Stomach (tissue), 9 donors: Measurements from ENCODE around the gene KY. TPM values are rescaled to one million over a fixed set of nuclear protein-coding genes. Genes with fewer than 3 reads are reported as not detected.

Source experiments
- DNase-seq, 2 donors: peaks; one replicate each; pipeline versions ENCODE4 v3.0.0 to v3.0.0-alpha.2; 2013 to 2019
- H3K27ac ChIP-seq, 5 donors: fragments of 200-600 bp in 4 of 5; sonication (generic) in 4 of 5; one replicate each; pipeline ENCODE4 v1.5.1; 2013 to 2019; ENCODE audit warnings: mild to moderate bottlenecking in 1 of 5, moderate library complexity in 1 of 5
- H3K27me3 ChIP-seq, 3 donors: fragments of 200-600 bp; sonication (generic); one replicate each; pipeline ENCODE4 v1.5.1; 2017 to 2019; ENCODE audit warnings: mixed run types in 1 of 3
- H3K36me3 ChIP-seq, 4 donors: fragments of 200-600 bp; sonication (generic); 1 replicate in 3 of 4; 2 replicates in 1 of 4; pipeline ENCODE4 v1.5.1; 2016 to 2019
- H3K4me1 ChIP-seq, 4 donors: fragments of 200-600 bp; sonication (generic); one replicate each; pipeline ENCODE4 v1.5.1; 2016 to 2019
- H3K4me3 ChIP-seq, 4 donors: fragments of 200-600 bp; sonication (generic) in 3 of 4; one replicate each; pipeline ENCODE4 v1.5.1; 2016 to 2019; ENCODE audit warnings: mild to moderate bottlenecking in 1 of 4
- H3K9me3 ChIP-seq, 4 donors: fragments of 200-600 bp; sonication (generic); one replicate each; pipeline ENCODE4 v1.5.1; 2016 to 2019
- CTCF ChIP-seq, 7 experiments: fragments of 450-650 bp in 4 of 7; fragments of 200-600 bp in 3 of 7; sonication (generic) in 3 of 7; IDR thresholded peaks; one replicate each; pipeline ENCODE4 v1.5.1; 2016 to 2019; ENCODE audit warnings: antibody characterized with exemption in 7 of 7, control low read depth in 2 of 7, mild to moderate bottlenecking in 1 of 7
- EP300 ChIP-seq: sonication (generic); formaldehyde crosslinking; IDR thresholded peaks from one replicate; pipeline ENCODE4 v1.6.1; 2017; ENCODE audit warnings: antibody characterized with exemption
- POLR2A ChIP-seq, 4 donors: fragments of 450-650 bp; IDR thresholded peaks; one replicate each; pipeline ENCODE4 v1.6.1; 2016; ENCODE audit warnings: antibody characterized with exemption in 4 of 4, control low read depth in 2 of 4, mild to moderate bottlenecking in 1 of 4, moderate library complexity in 1 of 4
- POLR2AphosphoS5 ChIP-seq, 3 donors: sonication (generic); formaldehyde crosslinking; IDR thresholded peaks; one replicate each; pipeline ENCODE4 v1.6.1; 2016; ENCODE audit warnings: antibody characterized with exemption in 3 of 3
- WGBS, 5 donors: extraction: QIAGEN DNeasy Blood & Tissue Kit in 3 of 5; methylation state at CpG; one replicate each; pipeline versions ENCODE4 v1.1.5 to v1.1.7; 2013 to 2018; 5-methylcytosine and 5-hydroxymethylcytosine counted together
- intact Hi-C: fragments of 100-400 bp; cut with DNase I; formaldehyde crosslinking; loops from one replicate; pipeline ENCODE4 v1.15.1; 2023; ENCODE audit warnings: low total_unique reads
- polyA plus RNA-seq, 3 donors: library from polyadenylated mRNA; stranded (reverse); fragments of 200-250 nt; gene quantifications; one replicate each; pipeline ENCODE4 v1.2.3, GENCODE V29; 2013
- total RNA-seq, 5 donors: library from RNA; depleted of rRNA; stranded (reverse); fragments of >200 nt; gene quantifications; one replicate each; pipeline versions ENCODE4 v1.1.0 to v1.2.3, GENCODE V29; 2014 to 2016
- donor health status: healthy with polysubstance abuse.
- donor health status: Bipolar disorder and iron deficiency.
- donor health status: healthy.

KY gene
- total and polyA plus RNA-seq, 8 donors = 0.12 to 3.6 (median 0.31) TPM; not detected in 3

DNA sequence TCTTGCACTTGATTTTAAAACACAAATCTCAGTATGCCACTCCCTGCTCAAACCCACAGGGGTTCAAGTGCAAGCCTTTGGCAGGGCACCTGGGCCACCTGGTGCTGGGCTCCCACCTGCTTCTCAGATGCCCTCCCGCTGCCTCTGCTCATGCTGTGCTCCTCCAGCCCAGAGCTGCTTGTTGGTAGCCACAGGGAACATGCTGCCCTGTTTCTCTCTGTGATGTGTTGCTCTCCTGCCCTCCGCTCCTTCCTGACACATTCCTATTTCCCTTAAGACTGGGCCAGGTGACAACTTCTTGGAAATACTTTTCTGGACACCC, 27.1 kb upstream of the KY start:
- no peak overlapping the region for H3K27ac ChIP-seq
- intact Hi-C loops = no loop called here
- H3K9me3 ChIP-seq = peaks cover 0 to 22% (median 12%) of the 10 kb centered on the region in 4 donors
- peaks cover 0 to 32% (median 6%) of the 10 kb centered on the region in 4 donors for H3K4me1 ChIP-seq
- H3K4me3 ChIP-seq = no peak overlapping the region
- no peak for TF ChIP-seq CTCF (IDR thresholded peaks at IDR 0.05)
- TF ChIP-seq POLR2A (IDR thresholded peaks at IDR 0.05) = no peak
- TF ChIP-seq EP300 = no peak
- no peak for TF ChIP-seq POLR2AphosphoS5 (IDR thresholded peaks at IDR 0.05)
- no peaks in the 10 kb centered on the region for H3K36me3 ChIP-seq
- WGBS, 5 donors = 85 to 98% (median 88%) methylated on average over 2 of the region's 2 CpGs
- no peak for DNase-seq
- H3K27me3 ChIP-seq = no peaks in the 10 kb centered on the region

DNA sequence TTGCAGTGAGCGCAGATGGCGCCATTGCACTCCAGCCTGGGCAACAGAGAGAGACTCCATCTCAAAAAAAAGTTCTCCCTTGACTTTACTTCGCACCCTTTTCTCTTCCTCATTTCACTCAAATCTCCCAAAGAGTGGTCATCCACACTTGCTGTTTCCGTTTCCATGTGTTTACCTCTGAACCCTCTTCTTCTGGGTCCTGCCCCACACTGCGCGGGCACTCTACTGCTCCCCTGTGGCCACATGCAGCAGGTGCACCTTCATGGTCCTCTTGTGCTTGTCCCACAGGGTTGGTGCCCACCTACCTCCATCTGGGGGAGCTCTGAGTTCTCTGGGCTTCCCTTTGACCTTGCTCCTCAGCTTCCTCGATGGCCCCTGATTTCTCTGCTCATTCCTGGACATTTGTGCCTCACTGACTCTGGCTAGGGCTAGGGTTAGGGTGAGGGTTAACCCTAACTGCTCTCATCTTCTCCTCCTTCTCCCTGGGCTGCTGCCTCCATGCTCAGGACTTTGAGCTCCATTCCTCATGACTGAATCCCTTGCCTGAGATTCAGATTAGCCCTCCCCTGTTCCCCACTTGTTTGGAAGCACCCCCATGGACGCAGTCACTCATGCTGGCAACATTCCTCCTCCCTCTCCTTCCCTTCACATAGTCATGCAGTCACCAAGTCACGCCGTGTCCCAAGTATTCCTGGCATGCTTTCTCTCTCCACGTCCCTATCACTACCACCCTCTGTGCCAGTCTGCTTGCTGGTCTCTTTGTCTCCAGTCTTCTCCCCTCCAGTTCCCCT, 26.6 kb upstream of the KY start:
- Histone ChIP-seq H3K4me1 (peaks cover 0 to 26% (median 6%) of the 10 kb centered on the region in 4 donors), H3K27ac (no peak overlapping the region), H3K4me3 (no peak overlapping the region), H3K36me3 (no peaks in the 10 kb centered on the region), H3K27me3 (no peaks in the 10 kb centered on the region), H3K9me3 (peaks cover 0 to 26% (median 13%) of the 10 kb centered on the region in 4 donors)
- DNase-seq = no peak
- 38 to 52% (median 42%) methylated on average over 11 of the region's 11 CpGs for WGBS, 5 donors
- intact Hi-C loops = no loop called here
- TF ChIP-seq CTCF (IDR thresholded peaks at IDR 0.05) (peak in 5 of 7 experiments; percentile 23 to 38 (median 29)), POLR2A (IDR thresholded peaks at IDR 0.05) (no peak)

- Histone ChIP-seq H3K27ac (no peak overlapping the region), H3K4me1 (peaks cover 0 to 10% (median 0%) of the 10 kb centered on the region in 4 donors), H3K27me3 (no peaks in the 10 kb centered on the region), H3K36me3 (no peaks in the 10 kb centered on the region), H3K9me3 (peaks cover 0 to 26% (median 13%) of the 10 kb centered on the region in 4 donors), H3K4me3 (no peak overlapping the region)
- no peak for DNase-seq
- TF ChIP-seq POLR2A (IDR thresholded peaks at IDR 0.05) (no peak), POLR2AphosphoS5 (IDR thresholded peaks at IDR 0.05) (no peak), CTCF (IDR thresholded peaks at IDR 0.05) (no peak), EP300 (no peak)
- intact Hi-C loops = no loop called here
- 76 to 85% (median 78%) methylated on average over 3 of the region's 3 CpGs for WGBS, 5 donors
These were observed 25.0 kb upstream of the KY start for GRCh38 chr3:134675726-134676256.

DNA sequence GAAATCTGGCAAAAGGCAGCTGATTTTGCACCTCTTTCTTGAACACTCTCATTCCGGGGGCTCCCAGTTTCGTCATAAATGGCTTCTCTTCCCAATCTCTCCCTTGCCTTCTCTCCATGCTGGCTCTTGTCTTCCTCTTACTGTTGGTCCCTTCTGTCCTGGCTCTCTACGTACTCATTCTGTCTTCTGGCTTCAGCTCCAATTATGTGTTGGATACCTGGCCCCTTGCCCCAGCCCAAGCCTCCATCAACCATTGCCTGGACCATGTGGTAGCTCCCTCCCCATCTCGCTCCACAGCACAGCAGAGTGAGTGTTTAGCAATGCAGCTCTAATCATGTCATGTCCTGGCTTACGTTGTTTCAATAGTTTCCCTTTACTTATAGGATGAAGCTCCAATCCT, 21.7 kb upstream of the KY start:
- Histone ChIP-seq H3K9me3 (peaks cover 0 to 26% (median 13%) of the 10 kb centered on the region in 4 donors), H3K4me1 (peaks cover 0 to 5% (median 0%) of the 10 kb centered on the region in 4 donors), H3K36me3 (no peaks in the 10 kb centered on the region), H3K4me3 (no peak overlapping the region), H3K27me3 (no peaks in the 10 kb centered on the region), H3K27ac (no peak overlapping the region)
- 82 to 93% (median 88%) methylated on average over 5 of the region's 5 CpGs for WGBS, 5 donors
- TF ChIP-seq POLR2AphosphoS5 (IDR thresholded peaks at IDR 0.05) = no peak
- no peak for TF ChIP-seq POLR2A (IDR thresholded peaks at IDR 0.05)
- TF ChIP-seq CTCF (IDR thresholded peaks at IDR 0.05) = no peak
- no peak for TF ChIP-seq EP300
- intact Hi-C loops = no loop called here
- DNase-seq = no peak
